T47D (cell line): ENCODE data around the gene FXYD4.

Experiments
- DNase-seq, 2 experiments: peaks; one replicate each; pipeline versions ENCODE4 v3.0.0 to v3.0.0-alpha.2; 2011 to 2012; ENCODE audit warnings: low read depth in 1 of 2, low spot score in 1 of 2
- JUND ChIP-seq: IDR thresholded peaks from 2 replicates; pipeline ENCODE4 v1.6.1; 2012; ENCODE audit warnings: low read depth
- in situ Hi-C: cut with HindIII; loops from 2 replicates; pipeline ENCODE4 v1.10.0; 2016; ENCODE audit warnings: low sequenced_read_pairs, low pct_unique_long_range_greater_than_20kb

Gene FXYD4

GRCh38 chr10:43370671-43371215 is 693 bp upstream of the FXYD4 start:
- in situ Hi-C loops = no loop called here
- DNase-seq = no peak
- TF ChIP-seq JUND = no peak

DNA sequence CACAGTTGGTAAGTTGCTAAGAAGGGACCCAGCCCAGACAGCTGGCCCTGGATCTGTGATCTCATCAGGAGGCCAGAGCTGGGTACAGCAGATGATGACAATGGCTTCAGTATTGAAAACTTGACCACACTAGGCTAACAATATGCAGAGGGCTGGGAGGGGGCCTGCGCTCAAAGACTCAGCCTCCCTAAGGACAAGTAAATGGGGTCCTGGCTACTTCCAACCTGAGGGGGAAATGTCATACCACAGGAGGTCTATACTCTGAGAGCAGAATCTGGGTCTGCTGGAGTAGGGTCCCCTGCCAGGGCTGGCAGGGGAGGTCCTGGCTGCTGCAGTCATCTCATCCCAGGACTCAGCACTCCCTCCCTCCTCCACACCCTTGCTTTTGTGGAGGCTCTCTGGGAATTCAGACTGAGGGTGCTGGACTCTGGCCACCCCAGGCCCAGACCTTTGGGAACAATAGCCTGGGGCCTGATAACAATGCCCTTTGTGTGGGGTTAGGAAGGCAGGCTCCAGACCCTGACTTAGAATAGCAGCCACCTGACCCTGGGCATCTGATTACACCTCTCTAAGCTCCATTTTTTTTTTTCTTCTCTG is 1.4 kb downstream of the FXYD4 start:
- no peak for TF ChIP-seq JUND
- in situ Hi-C loops = no loop called here
- DNase-seq = no peak

GRCh38 chr10:43373461-43373860 is 2.0 kb downstream of the FXYD4 start:
- no peak for DNase-seq
- in situ Hi-C loops = no loop called here
- no peak for TF ChIP-seq JUND

DNA sequence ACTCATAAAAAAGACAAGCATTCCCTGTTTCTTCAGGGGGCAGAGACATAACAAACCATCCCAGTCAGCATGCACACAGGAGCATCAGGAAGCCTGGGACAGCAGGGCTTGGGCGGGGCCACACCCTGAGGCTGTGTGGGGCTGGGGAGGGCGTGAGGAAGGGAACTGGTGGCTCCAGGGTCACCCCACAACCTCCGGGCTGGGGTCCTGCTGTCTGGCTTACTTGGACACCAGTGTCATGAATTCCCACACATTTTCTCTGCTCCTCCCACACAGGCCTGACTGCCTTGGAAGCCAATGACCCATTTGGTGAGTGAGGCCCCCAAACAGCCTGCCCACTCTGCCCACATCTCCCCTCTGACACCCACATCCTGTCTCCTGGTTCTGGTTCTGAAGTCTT is 2.8 kb downstream of the FXYD4 start:
- in situ Hi-C loops = no loop called here
- no peak for DNase-seq

DNA sequence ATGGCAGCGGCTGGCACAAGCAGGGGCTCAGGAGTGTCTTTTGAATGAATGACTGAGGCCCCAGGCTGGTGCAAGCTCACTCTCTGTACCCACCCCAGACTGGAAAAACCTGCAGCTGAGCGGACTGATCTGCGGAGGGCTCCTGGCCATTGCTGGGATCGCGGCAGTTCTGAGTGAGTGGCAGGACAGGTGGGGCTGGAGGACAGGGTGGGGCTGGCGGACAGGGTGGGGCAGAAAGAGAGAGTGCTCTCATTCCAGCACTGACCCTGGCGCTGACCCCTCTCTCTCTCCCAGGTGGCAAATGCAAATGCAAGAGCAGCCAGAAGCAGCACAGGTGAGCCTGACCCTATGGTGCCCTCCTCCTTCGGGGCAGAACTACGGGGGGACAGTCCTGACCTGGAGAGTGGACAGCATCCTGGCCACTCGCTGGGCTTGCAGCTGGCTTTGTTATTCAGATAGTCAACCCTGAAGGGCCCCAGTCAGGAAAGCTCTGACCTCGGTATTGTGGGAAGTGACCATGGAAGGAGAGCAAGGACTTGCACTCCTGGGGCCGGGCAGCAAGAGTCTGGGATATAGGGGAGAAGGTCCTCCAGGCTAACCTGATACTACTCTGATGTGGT is 4.1 kb downstream of the FXYD4 start:
- no peak for TF ChIP-seq JUND
- in situ Hi-C loops = no loop called here

More for the DNA sequence above, 2.8 kb downstream of the FXYD4 start:
- TF ChIP-seq JUND = no peak

GRCh38 chr10:43376046-43376635 is 4.7 kb downstream of the FXYD4 start:
- in situ Hi-C loops = no loop called here
- no peak for DNase-seq
- no peak for TF ChIP-seq JUND

More for the DNA sequence above, 4.1 kb downstream of the FXYD4 start:
- DNase-seq = no peak

DNA sequence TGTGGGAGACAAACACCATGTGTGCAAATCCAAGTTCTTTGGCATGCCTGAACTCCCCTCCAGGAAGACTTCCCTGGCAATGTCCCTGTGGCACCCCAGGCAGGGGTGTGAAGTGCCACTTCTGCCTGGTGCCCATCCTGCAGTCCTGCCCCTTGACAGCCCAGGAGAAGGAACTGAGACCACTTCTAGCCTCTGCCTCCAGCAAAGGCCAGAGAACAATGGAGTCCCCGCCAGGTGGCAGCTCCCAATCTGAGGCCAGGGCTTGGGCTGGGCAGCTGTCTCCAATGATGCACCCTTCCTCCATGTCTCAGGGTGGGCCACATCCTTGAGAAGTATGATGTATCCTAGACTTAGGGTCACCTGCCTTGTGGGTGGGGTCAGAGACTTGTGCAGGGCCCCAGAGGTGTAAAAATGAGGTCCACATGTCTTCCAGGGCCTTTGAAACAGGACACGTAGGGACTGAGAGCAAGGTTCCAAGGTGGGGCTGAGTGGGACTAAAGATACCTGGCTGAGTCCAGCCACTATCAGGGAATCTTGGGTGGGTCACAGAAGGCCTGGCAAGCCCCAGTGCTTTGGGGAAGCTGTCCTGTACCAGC is 5.5 kb downstream of the FXYD4 start:
- in situ Hi-C loops = no loop called here
- DNase-seq = no peak
- no peak for TF ChIP-seq JUND

DNA sequence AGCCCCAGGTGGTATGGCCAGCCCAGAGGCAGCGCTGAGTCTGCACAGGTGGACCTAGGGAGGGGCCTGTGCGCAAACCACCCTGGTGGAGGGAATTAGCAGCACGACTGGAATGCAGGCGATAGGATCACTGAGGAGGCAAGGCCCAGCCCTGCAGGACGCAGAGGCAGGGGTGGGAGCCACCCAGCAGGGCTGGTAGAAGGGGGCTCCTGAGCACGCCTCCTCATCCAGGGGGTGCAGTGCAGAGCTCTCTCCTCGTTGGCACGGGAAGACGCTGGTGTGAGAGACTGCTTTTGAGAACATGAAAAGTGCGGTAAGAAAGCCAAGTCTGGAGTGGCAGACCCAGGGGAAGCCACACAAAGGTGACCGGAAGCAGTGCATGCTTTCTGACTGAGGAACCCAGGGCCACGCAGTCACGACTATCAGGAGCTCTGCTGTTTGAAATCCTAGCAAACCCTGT is 6.0 kb downstream of the FXYD4 start:
- TF ChIP-seq JUND = no peak
- in situ Hi-C loops = no loop called here
- DNase-seq = peak in 1 of 2 experiments; percentile 79

DNA sequence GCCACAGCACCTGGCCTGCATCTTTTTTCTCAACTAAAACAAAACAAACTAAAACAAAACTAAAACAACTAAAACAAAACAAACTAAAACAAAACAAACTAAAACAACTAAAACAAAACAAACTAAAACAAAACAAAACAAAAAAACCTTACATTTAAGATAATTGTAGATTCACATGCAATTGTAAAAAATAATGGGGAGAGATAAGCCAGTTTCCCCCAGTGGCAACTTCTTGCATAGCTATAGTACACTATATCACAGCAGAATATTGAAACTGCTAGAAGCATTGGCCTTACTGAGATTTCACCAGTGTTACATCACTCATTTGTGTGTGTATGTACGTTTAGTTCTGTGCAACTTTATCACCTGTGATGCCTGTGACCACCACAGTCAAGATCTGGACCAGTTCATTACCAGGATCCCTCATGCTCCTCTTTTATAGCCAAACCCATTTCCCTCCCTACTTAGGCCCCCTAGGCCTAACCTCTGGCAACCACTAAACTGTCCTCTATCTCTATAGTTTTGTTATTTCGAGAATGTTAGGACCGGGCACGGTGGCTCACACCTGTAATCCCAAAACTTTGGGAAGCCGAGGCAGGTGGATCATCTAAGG is 9.3 kb downstream of the FXYD4 start:
- in situ Hi-C loops = no loop called here
- DNase-seq = no peak
- TF ChIP-seq JUND = no peak

- no peak for DNase-seq
- 0 out of 2 replicates have a peak, but pooled peaks have one; percentile 37 for TF ChIP-seq JUND
- in situ Hi-C loops = no loop called here
These were observed 12.0 kb downstream of the FXYD4 start for GRCh38 chr10:43383204-43383971.

GRCh38 chr10:43384252-43385221 is 13.1 kb downstream of the FXYD4 start:
- no peak for DNase-seq
- in situ Hi-C loops = no loop called here
- peak; percentile 19; the same call in 1 of the 2 replicates for TF ChIP-seq JUND
